ENCODE data around the gene CDKAL1.

GRCh38 chr6:20891161-20891560, 356.9 kb downstream of the CDKAL1 start:
- TF ChIP-seq, protein P1, sequence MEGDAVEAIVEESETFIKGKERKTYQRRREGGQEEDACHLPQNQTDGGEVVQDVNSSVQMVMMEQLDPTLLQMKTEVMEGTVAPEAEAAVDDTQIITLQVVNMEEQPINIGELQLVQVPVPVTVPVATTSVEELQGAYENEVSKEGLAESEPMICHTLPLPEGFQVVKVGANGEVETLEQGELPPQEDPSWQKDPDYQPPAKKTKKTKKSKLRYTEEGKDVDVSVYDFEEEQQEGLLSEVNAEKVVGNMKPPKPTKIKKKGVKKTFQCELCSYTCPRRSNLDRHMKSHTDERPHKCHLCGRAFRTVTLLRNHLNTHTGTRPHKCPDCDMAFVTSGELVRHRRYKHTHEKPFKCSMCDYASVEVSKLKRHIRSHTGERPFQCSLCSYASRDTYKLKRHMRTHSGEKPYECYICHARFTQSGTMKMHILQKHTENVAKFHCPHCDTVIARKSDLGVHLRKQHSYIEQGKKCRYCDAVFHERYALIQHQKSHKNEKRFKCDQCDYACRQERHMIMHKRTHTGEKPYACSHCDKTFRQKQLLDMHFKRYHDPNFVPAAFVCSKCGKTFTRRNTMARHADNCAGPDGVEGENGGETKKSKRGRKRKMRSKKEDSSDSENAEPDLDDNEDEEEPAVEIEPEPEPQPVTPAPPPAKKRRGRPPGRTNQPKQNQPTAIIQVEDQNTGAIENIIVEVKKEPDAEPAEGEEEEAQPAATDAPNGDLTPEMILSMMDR (IDR thresholded peaks at IDR 0.05 in 2 of 3, conservative IDR thresholded peaks at IDR 0.05 in 1 of 3; ENCODE audit: insufficient read depth in 2 of 3, low read depth in 1 of 3, low read length in 3 of 3), result no peak
- TF ChIP-seq MAFF (IDR thresholded peaks at IDR 0.05; ENCODE audit: low read length) (no peak), NFE2L1 (tag; IDR thresholded peaks at IDR 0.05; ENCODE audit: borderline replicate concordance, low read depth) (no peak), VEZF1 (CRISPR knock-in tag; IDR thresholded peaks at IDR 0.05) (no peak), E2F1 (CRISPR knock-in tag; IDR thresholded peaks at IDR 0.05) (no peak), POLR2A (conservative IDR thresholded peaks at IDR 0.05) (no peak), ZNF217 (CRISPR knock-in tag; IDR thresholded peaks at IDR 0.05) (no peak)

All from K562 (cell line).